ENCODE data around the gene UNC50. TPM values are rescaled to one million over a fixed set of nuclear protein-coding genes. Genes with fewer than 3 reads are reported as not detected.

UNC50 gene
- total and polyA plus RNA-seq, 2 experiments from 2014 or later: 38.7 to 49.4 TPM

DNA sequence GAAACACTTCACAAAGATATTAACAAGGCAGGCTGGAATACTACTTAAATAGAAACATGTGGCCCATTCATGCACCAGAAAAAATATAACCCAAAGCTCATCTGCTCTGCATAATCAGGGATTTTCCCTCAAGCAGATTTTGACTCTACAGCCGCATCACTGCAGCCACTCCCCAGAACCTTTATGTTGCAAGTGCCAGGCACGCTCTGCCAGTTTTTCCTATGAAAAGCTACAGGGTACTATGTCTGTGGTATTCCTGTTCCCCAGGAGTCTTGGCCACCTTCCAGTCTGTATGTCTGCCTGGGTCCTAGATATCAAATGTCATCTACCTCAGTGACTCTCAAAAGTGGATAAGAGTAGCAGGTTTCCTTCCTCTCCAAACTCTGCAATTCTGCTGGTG lies 3.8 kb upstream of the UNC50 start:
- H2AFZ ChIP-seq: no peak overlapping the region

More for the DNA sequence above, 3.8 kb upstream of the UNC50 start:
- Histone ChIP-seq H3K4me1 (ENCODE audit: insufficient read depth) (peaks cover 12% of the 10 kb centered on the region), H3K79me2 (replicated peaks; ENCODE audit: insufficient read depth) (peaks cover 45% of the 10 kb centered on the region), H3K27me3 (ENCODE audit: insufficient read depth) (no peaks in the 10 kb centered on the region), H3K4me2 (no peak overlapping the region), H4K20me1 (replicated peaks; ENCODE audit: insufficient read depth) (peaks cover 8% of the 10 kb centered on the region), H3F3A (replicated peaks; ENCODE audit: low read depth) (peaks cover 3% of the 10 kb centered on the region), H3K9me2 (ENCODE audit: insufficient read depth) (no peaks in the 10 kb centered on the region), H3K36me3 (ENCODE audit: insufficient read depth) (peaks cover 16% of the 10 kb centered on the region), H3K27ac (ENCODE audit: low read depth) (no peak overlapping the region), H3K4me3 (no peak overlapping the region)
- H3K27ac Mint-ChIP-seq: no peak overlapping the region
- H3K36me3 Mint-ChIP-seq (ENCODE audit: low read depth): peaks cover 36% of the 10 kb centered on the region
- TF ChIP-seq EZH2phosphoT487 (IDR thresholded peaks at IDR 0.05; ENCODE audit: unreplicated experiment) (no peak), NANOG (IDR thresholded peaks at IDR 0.05; ENCODE audit: borderline replicate concordance) (no peak), CREB1 (CRISPR knock-in tag; IDR thresholded peaks at IDR 0.05; ENCODE audit: low read depth) (no peak), STAT1 (IDR thresholded peaks at IDR 0.05; ENCODE audit: unreplicated experiment) (no peak), JUNB (IDR thresholded peaks at IDR 0.05; ENCODE audit: unreplicated experiment) (no peak), ZNF114 (CRISPR knock-in tag; IDR thresholded peaks at IDR 0.05) (no peak), ZNF331 (CRISPR knock-in tag; IDR thresholded peaks at IDR 0.05; ENCODE audit: low read depth) (no peak)
- TF ChIP-seq, protein P1, sequence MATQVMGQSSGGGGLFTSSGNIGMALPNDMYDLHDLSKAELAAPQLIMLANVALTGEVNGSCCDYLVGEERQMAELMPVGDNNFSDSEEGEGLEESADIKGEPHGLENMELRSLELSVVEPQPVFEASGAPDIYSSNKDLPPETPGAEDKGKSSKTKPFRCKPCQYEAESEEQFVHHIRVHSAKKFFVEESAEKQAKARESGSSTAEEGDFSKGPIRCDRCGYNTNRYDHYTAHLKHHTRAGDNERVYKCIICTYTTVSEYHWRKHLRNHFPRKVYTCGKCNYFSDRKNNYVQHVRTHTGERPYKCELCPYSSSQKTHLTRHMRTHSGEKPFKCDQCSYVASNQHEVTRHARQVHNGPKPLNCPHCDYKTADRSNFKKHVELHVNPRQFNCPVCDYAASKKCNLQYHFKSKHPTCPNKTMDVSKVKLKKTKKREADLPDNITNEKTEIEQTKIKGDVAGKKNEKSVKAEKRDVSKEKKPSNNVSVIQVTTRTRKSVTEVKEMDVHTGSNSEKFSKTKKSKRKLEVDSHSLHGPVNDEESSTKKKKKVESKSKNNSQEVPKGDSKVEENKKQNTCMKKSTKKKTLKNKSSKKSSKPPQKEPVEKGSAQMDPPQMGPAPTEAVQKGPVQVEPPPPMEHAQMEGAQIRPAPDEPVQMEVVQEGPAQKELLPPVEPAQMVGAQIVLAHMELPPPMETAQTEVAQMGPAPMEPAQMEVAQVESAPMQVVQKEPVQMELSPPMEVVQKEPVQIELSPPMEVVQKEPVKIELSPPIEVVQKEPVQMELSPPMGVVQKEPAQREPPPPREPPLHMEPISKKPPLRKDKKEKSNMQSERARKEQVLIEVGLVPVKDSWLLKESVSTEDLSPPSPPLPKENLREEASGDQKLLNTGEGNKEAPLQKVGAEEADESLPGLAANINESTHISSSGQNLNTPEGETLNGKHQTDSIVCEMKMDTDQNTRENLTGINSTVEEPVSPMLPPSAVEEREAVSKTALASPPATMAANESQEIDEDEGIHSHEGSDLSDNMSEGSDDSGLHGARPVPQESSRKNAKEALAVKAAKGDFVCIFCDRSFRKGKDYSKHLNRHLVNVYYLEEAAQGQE (IDR thresholded peaks at IDR 0.05; ENCODE audit: unreplicated experiment): no peak
- TF ChIP-seq, protein P2, sequence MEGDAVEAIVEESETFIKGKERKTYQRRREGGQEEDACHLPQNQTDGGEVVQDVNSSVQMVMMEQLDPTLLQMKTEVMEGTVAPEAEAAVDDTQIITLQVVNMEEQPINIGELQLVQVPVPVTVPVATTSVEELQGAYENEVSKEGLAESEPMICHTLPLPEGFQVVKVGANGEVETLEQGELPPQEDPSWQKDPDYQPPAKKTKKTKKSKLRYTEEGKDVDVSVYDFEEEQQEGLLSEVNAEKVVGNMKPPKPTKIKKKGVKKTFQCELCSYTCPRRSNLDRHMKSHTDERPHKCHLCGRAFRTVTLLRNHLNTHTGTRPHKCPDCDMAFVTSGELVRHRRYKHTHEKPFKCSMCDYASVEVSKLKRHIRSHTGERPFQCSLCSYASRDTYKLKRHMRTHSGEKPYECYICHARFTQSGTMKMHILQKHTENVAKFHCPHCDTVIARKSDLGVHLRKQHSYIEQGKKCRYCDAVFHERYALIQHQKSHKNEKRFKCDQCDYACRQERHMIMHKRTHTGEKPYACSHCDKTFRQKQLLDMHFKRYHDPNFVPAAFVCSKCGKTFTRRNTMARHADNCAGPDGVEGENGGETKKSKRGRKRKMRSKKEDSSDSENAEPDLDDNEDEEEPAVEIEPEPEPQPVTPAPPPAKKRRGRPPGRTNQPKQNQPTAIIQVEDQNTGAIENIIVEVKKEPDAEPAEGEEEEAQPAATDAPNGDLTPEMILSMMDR (conservative IDR thresholded peaks at IDR 0.05; ENCODE audit: low read depth in 2 of 2): no peak
- TF ChIP-seq, protein P3, sequence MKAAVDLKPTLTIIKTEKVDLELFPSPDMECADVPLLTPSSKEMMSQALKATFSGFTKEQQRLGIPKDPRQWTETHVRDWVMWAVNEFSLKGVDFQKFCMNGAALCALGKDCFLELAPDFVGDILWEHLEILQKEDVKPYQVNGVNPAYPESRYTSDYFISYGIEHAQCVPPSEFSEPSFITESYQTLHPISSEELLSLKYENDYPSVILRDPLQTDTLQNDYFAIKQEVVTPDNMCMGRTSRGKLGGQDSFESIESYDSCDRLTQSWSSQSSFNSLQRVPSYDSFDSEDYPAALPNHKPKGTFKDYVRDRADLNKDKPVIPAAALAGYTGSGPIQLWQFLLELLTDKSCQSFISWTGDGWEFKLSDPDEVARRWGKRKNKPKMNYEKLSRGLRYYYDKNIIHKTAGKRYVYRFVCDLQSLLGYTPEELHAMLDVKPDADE (IDR thresholded peaks at IDR 0.05): no peak
- ATAC-seq: no peak
- DNase-seq (ENCODE audit: low spot score): no peak
- H3K27me3 Mint-ChIP-seq (ENCODE audit: insufficient read depth, low read depth, poor library complexity): peaks cover 6% of the 10 kb centered on the region
- H3K9me3 Mint-ChIP-seq: no peaks in the 10 kb centered on the region; the same call in 2 of the 3 replicates
- H3K4me3 Mint-ChIP-seq: no peak overlapping the region
- peaks cover 9% of the 10 kb centered on the region for H3K4me1 Mint-ChIP-seq

All from GM23338 (cell line).